DND-41 (cell line): ENCODE measurements around the gene FGD6.

Experiments
- EZH2 ChIP-seq: IDR thresholded peaks from 3 replicates; pipeline ENCODE4 v1.6.1; 2012; ENCODE audit warnings: borderline replicate concordance, low read depth, mild to moderate bottlenecking, moderate library complexity, low read length, inconsistent platforms; ENCODE audit not compliant: severe bottlenecking
- TF ChIP-seq, protein P1 (sequence below): IDR thresholded peaks from 2 replicates; pipeline ENCODE4 v1.5.1; 2012; ENCODE audit warnings: borderline replicate concordance, low read length, moderate library complexity, mild to moderate bottlenecking; ENCODE audit not compliant: poor library complexity, severe bottlenecking; ENCODE audit errors: extremely low read depth

DNA sequence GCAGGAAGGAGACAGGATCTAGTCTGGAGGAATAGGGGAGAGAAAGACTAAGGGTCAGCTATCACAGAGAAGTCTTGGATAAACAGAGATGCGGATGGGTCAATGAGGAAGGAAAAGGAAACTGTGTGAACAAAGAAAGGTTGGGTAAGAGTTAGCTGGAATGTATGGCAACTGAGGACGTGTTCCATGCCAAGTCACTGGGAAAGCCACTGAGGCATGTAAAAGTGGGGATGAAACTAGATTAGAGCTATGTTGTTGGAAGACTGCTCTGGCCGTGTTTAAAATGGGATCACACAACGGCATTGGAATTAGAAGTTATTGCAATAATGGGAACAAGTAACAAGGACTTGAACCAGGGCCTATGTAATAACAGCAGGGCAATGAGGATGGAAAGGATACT, 139.9 kb downstream of the FGD6 start:
- TF ChIP-seq, protein P1, sequence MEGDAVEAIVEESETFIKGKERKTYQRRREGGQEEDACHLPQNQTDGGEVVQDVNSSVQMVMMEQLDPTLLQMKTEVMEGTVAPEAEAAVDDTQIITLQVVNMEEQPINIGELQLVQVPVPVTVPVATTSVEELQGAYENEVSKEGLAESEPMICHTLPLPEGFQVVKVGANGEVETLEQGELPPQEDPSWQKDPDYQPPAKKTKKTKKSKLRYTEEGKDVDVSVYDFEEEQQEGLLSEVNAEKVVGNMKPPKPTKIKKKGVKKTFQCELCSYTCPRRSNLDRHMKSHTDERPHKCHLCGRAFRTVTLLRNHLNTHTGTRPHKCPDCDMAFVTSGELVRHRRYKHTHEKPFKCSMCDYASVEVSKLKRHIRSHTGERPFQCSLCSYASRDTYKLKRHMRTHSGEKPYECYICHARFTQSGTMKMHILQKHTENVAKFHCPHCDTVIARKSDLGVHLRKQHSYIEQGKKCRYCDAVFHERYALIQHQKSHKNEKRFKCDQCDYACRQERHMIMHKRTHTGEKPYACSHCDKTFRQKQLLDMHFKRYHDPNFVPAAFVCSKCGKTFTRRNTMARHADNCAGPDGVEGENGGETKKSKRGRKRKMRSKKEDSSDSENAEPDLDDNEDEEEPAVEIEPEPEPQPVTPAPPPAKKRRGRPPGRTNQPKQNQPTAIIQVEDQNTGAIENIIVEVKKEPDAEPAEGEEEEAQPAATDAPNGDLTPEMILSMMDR: no peak
- TF ChIP-seq EZH2: no peak
